GM12874 (cell line): ENCODE results near the gene MIPEP.

Experiments used
- CTCF ChIP-seq: IDR thresholded peaks from 2 replicates; pipeline ENCODE4 v1.5.1; 2011; ENCODE audit warnings: low read depth, mild to moderate bottlenecking, control low read depth, low read length, moderate library complexity; ENCODE audit not compliant: insufficient read depth

The MIPEP gene

GRCh38 chr13:23845105-23845725 lies 44.0 kb downstream of the MIPEP start:
- TF ChIP-seq CTCF, result no peak

- TF ChIP-seq CTCF, result no peak
Observed at GRCh38 chr13:23844132-23844531, 45.1 kb downstream of the MIPEP start.

GRCh38 chr13:23843436-23843835 lies 45.8 kb downstream of the MIPEP start:
- no peak for TF ChIP-seq CTCF

- TF ChIP-seq CTCF, result no peak
Observed at GRCh38 chr13:23842406-23842805, 46.8 kb downstream of the MIPEP start.

GRCh38 chr13:23833733-23834611 lies 55.2 kb downstream of the MIPEP start:
- TF ChIP-seq CTCF, result no peak

GRCh38 chr13:23828866-23829265 lies 60.3 kb downstream of the MIPEP start:
- TF ChIP-seq CTCF, result no peak

GRCh38 chr13:23828086-23828485 lies 61.1 kb downstream of the MIPEP start:
- no peak for TF ChIP-seq CTCF
